A673 (cell line): ENCODE data around the gene PURB. TPM values are rescaled to one million over a fixed set of nuclear protein-coding genes. Genes with fewer than 3 reads are reported as not detected.

Experiments used
- BruUV-seq: library from RNA; stranded (reverse); fragments of 400-500 nt; replicated peaks from 2 replicates; lab custom pipeline; 2021; lab: Mats Ljungman, UMichigan
- CTCF ChIA-PET: fragments of 300-600 bp; sonication (Branson Sonifier 250); formaldehyde crosslinking; loops from one replicate; lab custom pipeline; 2022; ENCODE audit warnings: antibody characterized with exemption; lab: Charles Lee
- POLR2A ChIA-PET: fragments of 300-600 bp; sonication (Branson Sonifier 250); formaldehyde crosslinking; loops from one replicate; lab custom pipeline; 2022; ENCODE audit warnings: antibody characterized with exemption; ENCODE audit not compliant: low non-redundant PET; lab: Charles Lee
- DNase-seq: peaks from one replicate; pipeline ENCODE4 v3.0.0-alpha.2; 2015; ENCODE audit warnings: low spot score
- H3K27ac ChIP-seq: fragments of 200-600 bp; sonication (generic); 2 replicates; pipeline ENCODE4 v1.5.1; 2016; ENCODE audit warnings: mixed run types, low read depth, mild to moderate bottlenecking, mixed read lengths, antibody characterized with exemption, low read length; ENCODE audit not compliant: poor library complexity, severe bottlenecking
- H3K27me3 ChIP-seq: fragments of 200-600 bp; sonication (generic); replicated peaks from 2 replicates; pipeline ENCODE4 v1.6.1; 2017; ENCODE audit warnings: mixed run types, low read depth, mild to moderate bottlenecking, mixed read lengths, antibody characterized with exemption, low read length; ENCODE audit not compliant: insufficient read depth, poor library complexity
- H3K36me3 ChIP-seq: fragments of 200-600 bp; sonication (generic); 2 replicates; pipeline ENCODE4 v1.6.1; 2016; ENCODE audit warnings: mixed run types, mild to moderate bottlenecking, mixed read lengths, antibody characterized with exemption, low read length; ENCODE audit not compliant: insufficient read depth, poor library complexity, severe bottlenecking
- H3K4me1 ChIP-seq: fragments of 200-600 bp; sonication (generic); 2 replicates; pipeline ENCODE4 v1.6.1; 2017; ENCODE audit warnings: mixed run types, mild to moderate bottlenecking, mixed read lengths, antibody characterized with exemption, low read length; ENCODE audit not compliant: insufficient read depth, poor library complexity, severe bottlenecking
- H3K4me3 ChIP-seq: fragments of 200-600 bp; sonication (generic); 2 replicates; pipeline ENCODE4 v1.5.1; 2016; ENCODE audit warnings: low read depth, mixed run types, mild to moderate bottlenecking, mixed read lengths, low read length; ENCODE audit not compliant: poor library complexity, severe bottlenecking
- H3K9me3 ChIP-seq: fragments of 200-600 bp; sonication (generic); 2 replicates; pipeline ENCODE4 v1.6.1; 2016; ENCODE audit warnings: mixed run types, low read depth, mild to moderate bottlenecking, mixed read lengths, antibody characterized with exemption, low read length; ENCODE audit not compliant: poor library complexity, severe bottlenecking
- CTCF ChIP-seq: fragments of 300-800, 200-600 bp; sonication (generic); conservative IDR thresholded peaks from 2 replicates; pipeline ENCODE4 v1.5.1; 2017; ENCODE audit warnings: low read depth, mild to moderate bottlenecking, antibody characterized with exemption, low read length, moderate library complexity, mixed read lengths
- EZH2 ChIP-seq: fragments of 200-600 bp; sonication (generic); IDR thresholded peaks from 2 replicates; pipeline ENCODE4 v1.6.1; 2017; ENCODE audit warnings: borderline replicate concordance, low read depth, mild to moderate bottlenecking, mixed read lengths, antibody characterized with exemption, low read length; ENCODE audit not compliant: poor library complexity, severe bottlenecking
- intact Hi-C: fragments of 100-400 bp; cut with micrococcal nuclease; formaldehyde crosslinking; loops from one replicate; pipeline ENCODE4 v1.10.0; 2022; ENCODE audit not compliant: unreplicated experiment
- total RNA-seq: library from RNA; stranded (reverse); gene quantifications from 2 replicates; pipeline ENCODE4 v1.2.3, GENCODE V29; 2021

The PURB gene
- total RNA-seq, 1 experiment from 2014 or later, result 27.4 TPM

- ChIA-PET POLR2A (no interaction called here), CTCF (interaction anchor here (1.3 kb wide), 1 partner anchor 63 kb away, joined by 3 read pairs; no protein-coding TSS in a partner anchor)
- Histone ChIP-seq H3K36me3 (no peaks in the 10 kb centered on the region), H3K27me3 (no peaks in the 10 kb centered on the region), H3K4me1 (no peaks in the 10 kb centered on the region), H3K4me3 (no peak overlapping the region), H3K27ac (no peak overlapping the region), H3K9me3 (no peaks in the 10 kb centered on the region)
- DNase-seq, result no peak
- intact Hi-C loops, result no loop called here
- no peak for TF ChIP-seq EZH2
- TF ChIP-seq CTCF, result no peak
- BruUV-seq, result no TSS peak
Measured at GRCh38 chr7:44920119-44920518, 34.8 kb upstream of the PURB start.

GRCh38 chr7:44918029-44918428 lies 32.7 kb upstream of the PURB start:
- TF ChIP-seq EZH2 (no peak), CTCF (no peak)
- H3K27me3 ChIP-seq, result no peaks in the 10 kb centered on the region
- no TSS peak for BruUV-seq
- POLR2A ChIA-PET, result no interaction called here
- no peaks in the 10 kb centered on the region for H3K36me3 ChIP-seq
- no peak overlapping the region for H3K4me3 ChIP-seq
- CTCF ChIA-PET, result no interaction called here
- no peaks in the 10 kb centered on the region for H3K9me3 ChIP-seq
- no peak for DNase-seq
- intact Hi-C loops, result no loop called here
- no peaks in the 10 kb centered on the region for H3K4me1 ChIP-seq
- no peak overlapping the region for H3K27ac ChIP-seq

- no peaks in the 10 kb centered on the region for H3K27me3 ChIP-seq
- H3K4me3 ChIP-seq, result no peak overlapping the region
- no TSS peak for BruUV-seq
- TF ChIP-seq CTCF (no peak), EZH2 (no peak)
- H3K27ac ChIP-seq, result no peak overlapping the region
- no peaks in the 10 kb centered on the region for H3K36me3 ChIP-seq
- H3K4me1 ChIP-seq, result no peaks in the 10 kb centered on the region
- H3K9me3 ChIP-seq, result no peaks in the 10 kb centered on the region
- CTCF ChIA-PET, result no interaction called here
- intact Hi-C loops, result no loop called here
- no peak for DNase-seq
- POLR2A ChIA-PET, result interaction anchor here (0.6 kb wide), 1 partner anchor 82 kb away, joined by 6 read pairs; no protein-coding TSS in a partner anchor
Measured at GRCh38 chr7:44917465-44917864, 32.1 kb upstream of the PURB start.
